Panc1 (cell line): Measurements from ENCODE around the gene DCTN2. TPM values are rescaled to one million over a fixed set of nuclear protein-coding genes. Genes with fewer than 3 reads are reported as not detected.
"Not testable (repeated sequence)": the region's sequence is repeated elsewhere in the genome, so short reads cannot be mapped to it uniquely, and the experiment has no call there.

Experiments used
- ATAC-seq: fragments of 200-7000 bp; cut with Tn5 transposase; 2 replicates; pipeline ENCODE4 v1.9.1; 2020; ENCODE audit warnings: mild to moderate bottlenecking, moderate library complexity
- BruUV-seq: library from RNA; stranded (reverse); fragments of 400-500 nt; replicated peaks from 2 replicates; lab custom pipeline; 2021; lab: Mats Ljungman, UMichigan
- CTCF ChIA-PET: fragments of 300-600 bp; sonication (Branson Sonifier 250); formaldehyde crosslinking; loops from one replicate; lab custom pipeline; 2022; ENCODE audit warnings: antibody characterized with exemption; lab: Charles Lee
- POLR2A ChIA-PET: fragments of 300-600 bp; sonication (Branson Sonifier 250); formaldehyde crosslinking; loops from one replicate; lab custom pipeline; 2022; ENCODE audit warnings: antibody characterized with exemption; lab: Charles Lee
- DNase-seq: peaks from one replicate; pipeline ENCODE4 v3.0.0-alpha.2; 2010; ENCODE audit warnings: low read depth, low spot score
- H3K27ac ChIP-seq: 2 replicates; pipeline ENCODE4 v1.5.1; 2011; ENCODE audit warnings: mild to moderate bottlenecking, low read length, inconsistent platforms
- H3K27me3 ChIP-seq: fragments of 200-500 bp; sonication (Bioruptor generic); 2 replicates; pipeline ENCODE4 v1.6.0; 2014; ENCODE audit warnings: low read length, inconsistent platforms; ENCODE audit not compliant: control insufficient read depth, insufficient read depth
- H3K36me3 ChIP-seq: fragments of 200-500 bp; sonication (Bioruptor generic); 2 replicates; pipeline ENCODE4 v1.5.1; 2014; ENCODE audit warnings: inconsistent platforms, mild to moderate bottlenecking, low read length, moderate library complexity; ENCODE audit not compliant: control insufficient read depth, insufficient read depth
- H3K4me1 ChIP-seq: 2 replicates; pipeline ENCODE4 v1.5.1; 2011; ENCODE audit warnings: inconsistent platforms, mild to moderate bottlenecking, low read length, moderate library complexity; ENCODE audit not compliant: control insufficient read depth, insufficient read depth
- H3K4me3 ChIP-seq, 2 experiments: 2 replicates each; pipeline ENCODE4 v1.5.1; 2011 to 2012; ENCODE audit warnings: low read depth in 2 of 2, low read length in 2 of 2, mild to moderate bottlenecking in 2 of 2, inconsistent platforms in 1 of 2, moderate library complexity in 1 of 2
- H3K9me3 ChIP-seq: fragments of 200-500 bp; sonication (Bioruptor generic); 2 replicates; pipeline ENCODE4 v1.5.1; 2014; ENCODE audit warnings: low read depth, mild to moderate bottlenecking, inconsistent platforms, low read length, moderate library complexity; ENCODE audit not compliant: control insufficient read depth, insufficient read depth
- POLR2AphosphoS5 ChIP-seq: IDR thresholded peaks from 2 replicates; pipeline ENCODE4 v1.6.1; 2012; ENCODE audit warnings: mild to moderate bottlenecking, low read depth, low read length, moderate library complexity
- SIN3A ChIP-seq: IDR thresholded peaks from 2 replicates; pipeline ENCODE4 v1.6.1; 2012; ENCODE audit warnings: low read depth, mild to moderate bottlenecking, low read length, moderate library complexity, borderline replicate concordance; ENCODE audit not compliant: insufficient read depth
- TCF7L2 ChIP-seq: IDR thresholded peaks from 2 replicates; pipeline ENCODE4 v1.6.1; 2011; ENCODE audit warnings: mild to moderate bottlenecking, low read depth, low read length, inconsistent platforms
- in situ Hi-C: cut with HindIII; loops from 2 replicates; pipeline ENCODE4 v1.10.0; 2016; ENCODE audit warnings: low sequenced_read_pairs, low pct_unique_long_range_greater_than_20kb
- intact Hi-C: fragments of 100-400 bp; cut with micrococcal nuclease; formaldehyde crosslinking; loops from one replicate; pipeline ENCODE4 v1.10.0; 2022; ENCODE audit not compliant: unreplicated experiment
- total RNA-seq: library from RNA; stranded (reverse); gene quantifications from one replicate; pipeline ENCODE4 v1.2.1, GENCODE V29; 2021; ENCODE audit not compliant: unreplicated experiment
- TF ChIP-seq, protein P1 (sequence below): fragments of 450-650 bp; IDR thresholded peaks from 2 replicates; pipeline ENCODE4 v1.5.1; 2017; ENCODE audit warnings: mild to moderate bottlenecking
- TF ChIP-seq, protein P2 (sequence below), 2 experiments: IDR thresholded peaks; 2 replicates each; pipeline ENCODE4 v1.6.1; 2011 to 2012; ENCODE audit warnings: low read depth in 2 of 2, control low read depth in 1 of 2, low read length in 1 of 2, mild to moderate bottlenecking in 1 of 2, moderate library complexity in 1 of 2; ENCODE audit not compliant: insufficient read depth in 1 of 2

The DCTN2 gene
- total RNA-seq, 1 experiment from 2014 or later: 97.6 TPM

DNA sequence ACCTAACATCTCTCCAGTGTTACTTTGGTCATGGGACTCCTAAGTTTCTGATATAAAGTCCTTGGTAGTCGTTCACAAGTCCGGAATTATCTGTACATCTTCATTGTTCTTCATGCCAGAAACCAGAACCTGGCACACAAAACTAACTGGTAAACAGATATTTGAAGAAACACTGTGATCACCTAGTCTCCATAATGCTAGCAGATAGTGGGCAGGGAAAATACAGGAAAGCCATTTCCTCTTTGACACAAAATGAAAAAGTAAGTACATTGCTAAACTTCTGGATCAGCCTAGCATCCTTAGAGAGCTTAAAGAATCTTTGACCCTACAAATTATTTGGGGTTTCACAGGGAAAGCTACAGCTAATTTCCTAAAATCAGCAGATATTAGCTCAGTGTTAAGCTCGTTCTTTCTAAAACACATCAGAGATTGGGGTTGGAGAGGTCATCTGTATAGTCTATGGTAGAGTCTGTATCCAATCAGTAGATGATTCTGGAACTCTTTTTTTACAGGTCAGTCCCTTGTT, 31.5 kb downstream of the DCTN2 start:
- no peak for DNase-seq
- H3K4me1 ChIP-seq: peaks cover 36% of the 10 kb centered on the region
- ChIA-PET POLR2A (no interaction called here), CTCF (no interaction called here)
- no peak overlapping the region for H3K4me3 ChIP-seq
- no peaks in the 10 kb centered on the region for H3K9me3 ChIP-seq
- TF ChIP-seq TCF7L2 (no peak), SIN3A (no peak), POLR2AphosphoS5 (0 out of 2 replicates have a peak, but pooled peaks have one; percentile 44)
- TF ChIP-seq, protein P1, sequence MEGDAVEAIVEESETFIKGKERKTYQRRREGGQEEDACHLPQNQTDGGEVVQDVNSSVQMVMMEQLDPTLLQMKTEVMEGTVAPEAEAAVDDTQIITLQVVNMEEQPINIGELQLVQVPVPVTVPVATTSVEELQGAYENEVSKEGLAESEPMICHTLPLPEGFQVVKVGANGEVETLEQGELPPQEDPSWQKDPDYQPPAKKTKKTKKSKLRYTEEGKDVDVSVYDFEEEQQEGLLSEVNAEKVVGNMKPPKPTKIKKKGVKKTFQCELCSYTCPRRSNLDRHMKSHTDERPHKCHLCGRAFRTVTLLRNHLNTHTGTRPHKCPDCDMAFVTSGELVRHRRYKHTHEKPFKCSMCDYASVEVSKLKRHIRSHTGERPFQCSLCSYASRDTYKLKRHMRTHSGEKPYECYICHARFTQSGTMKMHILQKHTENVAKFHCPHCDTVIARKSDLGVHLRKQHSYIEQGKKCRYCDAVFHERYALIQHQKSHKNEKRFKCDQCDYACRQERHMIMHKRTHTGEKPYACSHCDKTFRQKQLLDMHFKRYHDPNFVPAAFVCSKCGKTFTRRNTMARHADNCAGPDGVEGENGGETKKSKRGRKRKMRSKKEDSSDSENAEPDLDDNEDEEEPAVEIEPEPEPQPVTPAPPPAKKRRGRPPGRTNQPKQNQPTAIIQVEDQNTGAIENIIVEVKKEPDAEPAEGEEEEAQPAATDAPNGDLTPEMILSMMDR: no peak
- TF ChIP-seq, protein P2, sequence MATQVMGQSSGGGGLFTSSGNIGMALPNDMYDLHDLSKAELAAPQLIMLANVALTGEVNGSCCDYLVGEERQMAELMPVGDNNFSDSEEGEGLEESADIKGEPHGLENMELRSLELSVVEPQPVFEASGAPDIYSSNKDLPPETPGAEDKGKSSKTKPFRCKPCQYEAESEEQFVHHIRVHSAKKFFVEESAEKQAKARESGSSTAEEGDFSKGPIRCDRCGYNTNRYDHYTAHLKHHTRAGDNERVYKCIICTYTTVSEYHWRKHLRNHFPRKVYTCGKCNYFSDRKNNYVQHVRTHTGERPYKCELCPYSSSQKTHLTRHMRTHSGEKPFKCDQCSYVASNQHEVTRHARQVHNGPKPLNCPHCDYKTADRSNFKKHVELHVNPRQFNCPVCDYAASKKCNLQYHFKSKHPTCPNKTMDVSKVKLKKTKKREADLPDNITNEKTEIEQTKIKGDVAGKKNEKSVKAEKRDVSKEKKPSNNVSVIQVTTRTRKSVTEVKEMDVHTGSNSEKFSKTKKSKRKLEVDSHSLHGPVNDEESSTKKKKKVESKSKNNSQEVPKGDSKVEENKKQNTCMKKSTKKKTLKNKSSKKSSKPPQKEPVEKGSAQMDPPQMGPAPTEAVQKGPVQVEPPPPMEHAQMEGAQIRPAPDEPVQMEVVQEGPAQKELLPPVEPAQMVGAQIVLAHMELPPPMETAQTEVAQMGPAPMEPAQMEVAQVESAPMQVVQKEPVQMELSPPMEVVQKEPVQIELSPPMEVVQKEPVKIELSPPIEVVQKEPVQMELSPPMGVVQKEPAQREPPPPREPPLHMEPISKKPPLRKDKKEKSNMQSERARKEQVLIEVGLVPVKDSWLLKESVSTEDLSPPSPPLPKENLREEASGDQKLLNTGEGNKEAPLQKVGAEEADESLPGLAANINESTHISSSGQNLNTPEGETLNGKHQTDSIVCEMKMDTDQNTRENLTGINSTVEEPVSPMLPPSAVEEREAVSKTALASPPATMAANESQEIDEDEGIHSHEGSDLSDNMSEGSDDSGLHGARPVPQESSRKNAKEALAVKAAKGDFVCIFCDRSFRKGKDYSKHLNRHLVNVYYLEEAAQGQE (IDR thresholded peaks at IDR 0.05; ENCODE audit: insufficient read depth in 1 of 2, low read depth in 2 of 2, low read length in 1 of 2): no peak
- peaks cover 24% of the 10 kb centered on the region for H3K36me3 ChIP-seq
- H3K27ac ChIP-seq: peak overlapping the region; percentile 63; the same call in 1 of the 2 replicates
- intact Hi-C loops (no loop called here), in situ Hi-C loops (no loop called here)
- TSS peak; percentile 44 for BruUV-seq
- no peak for ATAC-seq
- H3K27me3 ChIP-seq: no peaks in the 10 kb centered on the region

DNA sequence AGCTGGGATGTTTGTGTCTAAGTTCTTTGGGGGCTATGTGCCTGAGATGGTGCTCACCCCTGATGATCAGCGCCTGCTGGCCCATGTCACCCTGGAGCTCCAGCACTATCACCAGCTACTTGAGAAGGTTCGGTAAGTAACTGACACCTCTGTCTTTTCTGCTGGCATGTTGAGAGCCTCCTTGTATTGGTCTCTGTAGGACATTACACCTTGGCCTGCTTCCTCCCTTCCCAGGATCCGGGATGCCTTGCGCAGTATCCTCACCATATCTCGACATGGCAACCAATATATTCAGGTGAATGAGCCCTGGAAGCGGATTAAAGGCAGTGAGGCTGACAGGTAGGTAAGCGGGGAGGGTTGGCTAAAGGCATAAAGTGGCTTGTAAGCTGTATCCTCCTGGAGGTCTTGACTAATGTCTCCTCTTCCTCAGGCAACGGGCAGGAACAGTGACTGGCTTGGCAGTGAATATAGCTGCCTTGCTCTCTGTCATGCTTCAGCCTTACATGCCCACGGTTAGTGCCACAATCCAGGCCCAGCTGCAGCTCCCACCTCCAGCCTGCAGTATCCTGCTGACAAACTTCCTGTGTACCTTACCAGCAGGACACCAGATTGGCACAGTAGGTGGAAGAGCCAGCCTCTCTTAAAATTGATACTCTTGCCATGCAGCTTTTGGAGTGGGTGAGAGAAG, 32.1 kb downstream of the DCTN2 start:
- Histone ChIP-seq H3K9me3 (no peaks in the 10 kb centered on the region), H3K4me3 (no peak overlapping the region), H3K4me1 (peaks cover 36% of the 10 kb centered on the region), H3K27me3 (no peaks in the 10 kb centered on the region), H3K27ac (peak overlapping the region; percentile 63; the same call in 1 of the 2 replicates), H3K36me3 (peaks cover 21% of the 10 kb centered on the region)
- intact Hi-C loops (no loop called here), in situ Hi-C loops (no loop called here)
- ATAC-seq (peak; percentile 32; the same call in 1 of the 2 replicates), DNase-seq (peak; percentile 39)
- POLR2A ChIA-PET: no interaction called here
- CTCF ChIA-PET: no interaction called here
- no TSS peak for BruUV-seq
- TF ChIP-seq POLR2AphosphoS5 (no peak; the same call in 1 of the 2 replicates), TCF7L2 (no peak), SIN3A (no peak)
- TF ChIP-seq, protein P1: no peak

DNA sequence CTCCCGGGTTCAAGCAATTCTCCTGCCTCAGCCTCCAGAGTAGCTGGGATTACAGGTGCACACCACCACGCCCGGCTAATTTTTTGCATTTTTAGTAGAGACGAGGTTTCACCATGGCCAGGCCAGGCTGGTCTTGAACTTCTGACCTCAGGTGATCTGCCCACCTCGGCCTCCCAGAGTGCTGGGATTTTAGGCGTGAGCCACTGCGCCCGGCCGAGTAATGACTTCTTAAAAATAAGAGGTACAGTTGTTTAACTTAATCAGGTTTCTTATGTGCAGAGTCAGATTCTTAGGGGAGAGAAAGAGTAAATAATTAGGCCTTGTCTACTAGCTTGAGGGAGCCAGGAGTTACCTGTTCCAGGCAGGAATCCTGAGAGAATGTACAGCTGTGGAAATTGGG, 32.7 kb downstream of the DCTN2 start:
- POLR2A ChIA-PET, H3K27me3 ChIP-seq, H3K9me3 ChIP-seq, H3K27ac ChIP-seq, BruUV-seq, CTCF ChIA-PET, intact Hi-C loops, ATAC-seq, H3K4me3 ChIP-seq, DNase-seq, in situ Hi-C loops: not testable (repeated sequence)
- H3K36me3 ChIP-seq: peaks cover 17% of the 10 kb centered on the region
- H3K4me1 ChIP-seq: peaks cover 35% of the 10 kb centered on the region

DNA sequence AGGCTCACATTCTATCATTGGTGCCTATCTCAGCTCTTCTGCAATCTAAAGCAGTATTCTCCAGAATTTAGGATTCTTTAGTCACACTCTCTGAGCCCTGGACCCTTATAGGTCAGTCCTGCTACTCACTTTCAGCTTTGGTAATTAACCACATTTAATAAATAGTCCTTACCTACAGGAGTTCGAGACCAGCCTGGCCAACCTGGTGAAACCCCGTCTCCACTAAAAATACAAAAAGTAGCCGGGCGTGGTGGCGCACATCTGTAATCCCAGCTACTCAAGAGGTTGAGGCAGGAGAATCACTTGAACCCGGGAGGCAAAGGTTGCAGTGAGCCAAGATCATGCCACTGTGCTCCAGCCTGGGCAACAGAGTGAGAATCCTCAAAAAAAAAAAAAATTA, 33.3 kb downstream of the DCTN2 start:
- POLR2A ChIA-PET, in situ Hi-C loops, H3K27ac ChIP-seq, CTCF ChIA-PET, intact Hi-C loops, H3K9me3 ChIP-seq, BruUV-seq, DNase-seq, H3K27me3 ChIP-seq, H3K4me3 ChIP-seq, ATAC-seq: not testable (repeated sequence)
- Histone ChIP-seq H3K4me1 (peaks cover 32% of the 10 kb centered on the region), H3K36me3 (peaks cover 20% of the 10 kb centered on the region)
